Activated B cell treated with CpG ODN at 0.5 μM for 24 hours (primary cell): Measurements from ENCODE around the gene NID1. TPM values are rescaled to one million over a fixed set of nuclear protein-coding genes. Genes with fewer than 3 reads are reported as not detected.

Source experiments
- total RNA-seq: library from RNA; stranded (reverse); gene quantifications from 2 replicates; pipeline ENCODE4 v1.2.3, GENCODE V29; 2022

The NID1 gene
- total RNA-seq, 1 donor from 2014 or later = 0.04 TPM

Other genes with a start within 250 kb of the NID1 start
- 76.0 and 90.2 TPM in 2 replicates for gene LYST, start 198.2 kb downstream of the NID1 start, total RNA-seq
- 10.6 and 11.8 TPM in 2 replicates for gene GPR137B, start 77.4 kb upstream of the NID1 start, total RNA-seq
- gene ERO1B, start 216.9 kb upstream of the NID1 start, total RNA-seq = 13.2 and 17.5 TPM in 2 replicates